GM21423 (cell line): Measurements from ENCODE around the gene DHRS12.
A peak's percentile ranks its signal among the peaks of the same experiment; 100 is the strongest.

Source experiments
- ATAC-seq: cut with Tn5 transposase; IDR thresholded peaks from one replicate; pipeline ENCODE4 v1.9.1; 2021; ENCODE audit warnings: mild to moderate bottlenecking, moderate library complexity; ENCODE audit not compliant: unreplicated experiment

DHRS12 gene

DNA sequence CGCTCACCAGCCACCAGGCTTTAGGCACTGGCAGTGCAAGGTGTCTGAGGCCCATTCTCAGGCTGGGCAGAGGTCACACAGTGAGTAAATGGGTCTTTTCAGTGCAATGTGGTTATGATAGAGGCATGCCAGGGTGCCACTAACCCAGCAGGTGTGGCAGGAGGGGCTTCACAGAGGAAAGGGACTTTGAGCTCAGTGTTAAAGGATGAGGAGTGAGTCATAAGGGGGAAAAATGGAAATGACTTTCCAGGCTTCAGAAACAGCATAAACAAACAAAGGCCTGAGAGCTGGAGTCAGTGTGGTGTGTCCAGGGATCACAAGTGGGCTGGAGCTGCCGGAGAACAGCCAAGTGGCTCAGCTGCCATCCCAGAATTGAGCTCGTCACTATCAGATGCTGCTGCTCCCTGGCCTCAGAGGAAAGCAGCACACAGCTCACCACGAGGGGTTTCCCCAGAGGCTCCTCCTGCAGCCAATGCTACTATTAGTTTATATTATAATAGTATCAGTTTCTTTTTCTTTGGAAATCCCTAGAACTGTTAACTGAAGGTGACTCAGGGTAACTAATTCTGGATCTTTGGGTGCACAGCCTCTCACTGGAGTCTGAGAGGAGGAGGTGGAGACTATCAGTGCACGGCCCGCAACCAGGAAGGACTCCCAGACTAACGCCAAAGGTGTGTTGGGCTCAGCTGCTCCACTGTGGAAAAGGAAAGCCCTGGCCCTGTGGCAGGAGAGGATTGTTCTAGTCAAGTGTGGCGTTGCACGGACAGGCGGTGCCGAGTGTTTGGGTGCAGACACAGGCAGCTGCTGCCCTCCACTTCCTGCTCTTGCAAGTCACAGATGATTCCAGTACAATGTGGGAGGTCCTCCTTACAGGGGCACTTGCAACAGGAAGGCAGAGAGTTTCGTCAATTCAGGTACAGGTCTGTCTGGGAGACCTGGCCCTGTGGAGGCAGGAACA, 39.5 kb downstream of the DHRS12 start:
- ATAC-seq, result peak; percentile 80

DNA sequence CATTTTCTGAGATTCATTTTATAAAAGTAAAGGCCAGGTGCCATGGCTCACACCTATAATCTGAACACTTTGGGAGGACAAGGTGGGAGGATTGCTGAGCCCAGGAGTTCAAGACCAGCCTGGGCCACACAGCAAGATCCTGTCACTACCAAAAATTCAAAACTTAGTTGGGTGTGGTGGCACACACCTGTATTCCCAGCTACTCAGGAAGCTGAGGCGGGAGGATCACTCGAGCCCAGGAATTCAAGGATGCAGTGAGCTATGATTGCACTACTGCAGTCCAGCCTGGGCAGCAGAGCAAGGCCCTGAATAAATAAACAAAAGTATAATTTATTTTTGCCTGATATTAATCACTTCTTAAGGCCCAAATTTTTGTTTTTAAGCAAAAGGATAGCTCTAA, 40.5 kb downstream of the DHRS12 start:
- ATAC-seq, result no peak

DNA sequence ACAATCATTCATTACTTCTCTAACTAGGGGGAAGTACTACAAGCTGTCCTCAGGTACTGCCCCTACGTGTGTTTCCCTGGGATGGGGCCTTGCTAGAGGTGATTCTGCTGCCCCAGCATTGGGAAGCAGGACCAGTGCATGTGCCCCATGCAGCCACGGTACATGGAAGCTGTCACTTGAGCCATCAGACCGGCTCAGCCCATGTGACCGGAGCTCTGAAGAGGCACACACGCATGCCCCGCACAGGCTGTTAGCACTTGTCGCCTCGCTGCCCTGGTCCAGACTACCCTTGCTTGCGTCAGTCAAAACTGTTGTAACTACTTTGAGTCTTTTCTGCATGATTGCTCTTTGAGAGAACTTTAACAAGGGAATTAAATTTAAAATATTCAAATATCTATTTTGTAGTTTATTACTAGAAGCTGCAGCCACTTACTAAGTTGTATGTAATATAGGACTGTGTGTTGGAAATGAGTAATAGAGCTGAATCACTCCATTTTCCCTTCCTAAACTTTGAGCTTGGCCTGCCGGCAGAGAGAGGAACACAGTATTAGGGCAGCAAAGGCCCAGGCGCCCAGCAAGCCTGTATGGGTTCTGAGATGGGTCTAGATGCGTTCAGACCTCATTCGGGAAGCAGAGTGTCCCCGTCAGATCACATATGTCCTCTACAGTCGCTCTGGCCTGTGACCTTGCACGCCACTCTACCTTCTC, 42.2 kb downstream of the DHRS12 start:
- ATAC-seq, result no peak

DNA sequence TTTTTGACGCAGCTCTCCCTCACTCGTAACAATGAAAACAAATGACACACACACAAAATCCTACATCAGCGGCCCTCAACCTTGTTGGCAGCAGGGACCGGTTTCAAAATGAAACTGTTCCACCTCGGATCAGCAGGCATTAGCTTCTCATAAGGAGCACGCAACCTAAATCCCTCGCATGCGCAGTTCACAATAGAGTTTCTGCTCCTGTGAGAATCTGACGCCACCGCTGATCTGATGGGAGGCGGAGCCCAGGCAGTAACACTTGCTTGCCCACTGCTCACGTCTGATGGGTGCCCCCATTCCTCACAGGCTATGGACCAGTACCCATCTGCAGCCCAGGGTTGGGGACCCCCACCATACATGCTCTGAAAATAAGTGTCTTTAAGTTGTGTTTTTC, 43.4 kb downstream of the DHRS12 start:
- ATAC-seq, result no peak

DNA sequence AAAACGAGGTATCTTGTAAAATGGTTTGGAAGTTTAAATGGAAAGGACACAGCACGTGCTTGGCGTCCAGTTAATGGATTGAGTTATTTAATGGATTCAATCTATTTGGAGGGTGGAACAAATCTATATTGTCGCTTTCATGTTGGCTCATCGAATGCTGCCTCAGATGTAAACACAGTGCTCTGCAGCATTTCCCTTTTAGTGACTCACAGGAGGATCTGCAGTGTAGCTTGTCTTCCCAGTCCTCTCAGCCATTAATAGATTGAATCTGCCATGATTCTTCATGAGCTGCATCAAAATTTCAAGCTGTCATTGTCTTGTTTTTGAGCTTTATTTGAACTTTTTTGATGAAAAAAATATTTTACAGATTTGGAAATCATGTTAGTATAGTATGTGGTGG, 44.7 kb downstream of the DHRS12 start:
- ATAC-seq, result no peak

DNA sequence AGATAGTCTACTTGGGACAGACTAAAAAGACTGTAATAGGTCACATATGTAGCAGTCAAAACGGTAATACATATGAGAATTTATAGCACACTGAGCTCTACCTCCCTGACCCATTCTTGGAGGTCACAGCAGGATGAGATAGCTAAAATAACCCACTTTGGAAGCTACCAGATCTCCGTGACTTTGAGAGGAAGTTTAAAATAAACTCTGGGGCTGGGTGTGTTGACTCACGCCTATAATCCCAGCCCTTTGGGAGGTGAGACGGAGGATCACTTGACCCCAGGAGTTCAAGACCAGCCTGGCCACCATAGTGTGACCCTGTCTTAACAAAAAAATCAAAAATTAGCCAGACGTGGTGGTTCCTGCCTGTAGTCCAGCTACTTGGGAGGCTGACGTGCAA, 45.3 kb downstream of the DHRS12 start:
- no peak for ATAC-seq

DNA sequence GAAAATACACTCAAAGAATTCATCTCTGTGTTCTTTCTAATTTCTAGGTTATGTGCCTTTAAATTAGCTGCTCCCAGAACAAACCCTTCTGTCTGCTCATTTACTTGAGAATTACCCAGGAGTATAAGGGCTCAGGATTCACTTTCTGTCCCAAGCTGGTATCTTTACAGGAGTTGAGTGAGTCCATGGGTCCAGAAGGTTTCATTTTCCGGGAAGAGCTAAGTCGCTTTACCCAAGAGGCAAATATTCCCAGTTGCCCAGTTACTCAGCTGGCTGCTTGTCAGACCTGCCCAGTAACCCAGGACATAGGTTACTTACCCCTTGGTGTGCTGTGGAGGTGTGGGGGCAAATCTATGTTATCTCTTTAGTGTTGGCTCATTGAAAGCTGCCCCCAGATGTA, 47.3 kb downstream of the DHRS12 start:
- ATAC-seq, result no peak

DNA sequence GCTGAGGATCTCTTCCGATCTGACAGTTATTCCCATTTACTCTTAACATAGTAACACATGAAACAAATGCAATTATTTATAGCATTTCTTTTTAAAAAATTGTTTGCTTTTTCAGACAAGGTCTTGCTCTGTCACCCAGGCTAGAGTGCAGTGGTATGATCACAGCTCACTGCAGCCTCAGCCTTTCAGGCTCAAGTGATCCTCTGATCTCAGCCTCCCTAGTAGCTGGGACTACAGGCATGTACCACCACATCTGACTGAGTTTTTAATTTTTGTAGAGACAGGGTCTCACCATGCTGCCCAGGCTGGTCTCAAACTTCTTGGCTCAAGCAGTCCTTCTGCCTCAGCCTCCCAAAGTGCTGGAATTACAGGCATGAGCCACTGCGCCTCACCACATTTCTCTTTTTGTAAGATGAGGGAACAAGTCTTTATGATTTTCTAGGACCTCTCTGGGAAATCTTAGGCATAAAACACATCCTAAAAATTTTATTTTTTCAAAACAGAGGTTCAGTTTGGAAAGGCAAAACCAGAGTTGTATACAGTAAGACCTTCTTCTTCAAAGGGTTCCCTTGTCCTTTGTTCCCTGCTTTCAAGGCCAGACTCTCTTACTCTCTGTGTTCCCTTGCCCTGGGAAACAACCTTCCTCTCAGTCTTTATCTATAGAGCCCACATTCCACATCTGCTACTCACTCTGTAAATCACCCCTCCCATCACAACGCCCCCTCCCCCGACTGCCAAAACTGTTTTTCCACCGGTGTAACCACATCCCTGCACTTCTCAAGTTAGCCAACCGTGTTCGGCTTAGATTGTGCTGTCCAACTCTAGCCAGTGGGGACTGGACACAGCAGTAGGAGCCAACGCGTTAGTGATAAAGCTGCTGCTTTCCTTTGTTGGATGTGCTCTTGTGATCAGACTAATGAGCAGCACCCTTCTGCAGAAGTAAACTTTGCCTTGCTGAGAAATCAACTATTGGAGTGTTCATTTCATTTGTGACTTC, 56.2 kb downstream of the DHRS12 start:
- ATAC-seq, result no peak

DNA sequence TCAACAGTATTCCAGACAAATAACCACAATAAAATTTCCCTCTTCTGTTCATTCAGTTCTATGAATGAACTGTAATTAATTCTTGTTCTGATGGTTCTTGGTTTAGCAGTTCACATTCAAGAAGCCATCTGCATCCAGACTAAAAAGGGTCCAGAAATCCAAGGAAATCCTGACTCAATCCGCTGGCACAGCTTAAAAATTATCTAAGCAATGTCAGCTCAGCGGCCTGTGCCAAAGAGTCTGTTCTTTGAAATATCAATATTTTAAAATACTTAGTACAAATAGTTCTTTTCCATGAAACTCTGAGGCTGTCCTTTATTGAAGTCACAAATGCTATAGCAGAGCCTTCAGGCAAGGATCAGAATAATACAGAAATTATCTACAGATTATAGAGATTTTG, 57.2 kb downstream of the DHRS12 start:
- ATAC-seq, result no peak

DNA sequence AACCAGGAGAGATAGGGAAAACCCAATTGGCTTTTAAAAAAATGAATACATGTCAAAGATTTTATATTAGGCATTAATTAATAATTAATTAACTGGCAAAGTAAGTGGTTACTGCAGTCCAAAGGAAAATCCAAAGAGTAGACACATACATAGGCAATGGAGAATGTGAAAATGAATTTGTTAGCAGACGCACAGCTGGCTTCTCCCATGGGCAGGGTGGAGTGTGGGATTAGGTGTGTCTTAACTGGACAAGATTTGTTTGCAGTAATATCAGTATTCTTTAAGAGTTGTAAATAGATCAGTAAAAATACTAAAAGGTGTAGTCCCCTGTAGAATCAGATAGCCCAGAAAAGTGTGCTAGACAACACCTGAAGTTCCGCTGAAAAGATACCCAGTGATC, 58.7 kb downstream of the DHRS12 start:
- ATAC-seq, result no peak

DNA sequence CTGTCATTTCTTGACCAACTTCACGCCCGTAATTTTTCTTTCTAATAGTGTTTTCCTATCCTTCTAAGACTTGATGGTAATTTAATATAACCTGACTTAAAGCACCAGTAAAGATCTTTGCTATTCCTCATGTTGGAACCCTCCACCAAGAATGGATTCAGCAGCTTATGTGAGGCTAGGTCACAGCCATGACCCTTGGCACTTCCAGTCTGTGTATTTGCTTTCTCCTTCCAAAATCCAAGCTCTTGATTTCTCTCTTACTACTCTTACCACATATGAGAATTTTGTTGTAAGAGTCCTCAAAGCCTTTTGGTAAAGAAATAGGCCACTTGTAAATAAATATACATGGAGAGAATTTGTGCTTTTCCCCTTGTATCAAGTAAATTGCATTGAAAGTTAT, 61.4 kb downstream of the DHRS12 start:
- ATAC-seq, result no peak

DNA sequence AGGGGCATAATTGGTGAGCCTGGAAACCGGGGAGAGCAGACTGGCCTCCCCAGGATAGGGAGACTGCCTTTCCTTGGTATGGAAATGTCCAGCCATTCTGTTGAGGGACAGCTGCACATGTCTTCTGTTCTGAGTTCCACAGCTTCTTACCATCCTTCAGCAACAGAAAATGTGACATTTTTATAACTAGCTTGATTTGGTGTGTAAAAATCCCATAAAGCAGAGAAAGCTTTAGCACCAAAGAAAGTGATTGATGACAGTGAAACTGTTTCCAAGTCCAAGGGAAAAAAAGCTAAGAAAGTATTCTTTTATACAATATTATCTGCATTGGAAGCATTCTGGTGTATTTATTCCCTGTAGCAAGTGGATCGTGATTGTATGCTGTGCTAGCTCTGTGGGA, 61.9 kb downstream of the DHRS12 start:
- ATAC-seq, result no peak

DNA sequence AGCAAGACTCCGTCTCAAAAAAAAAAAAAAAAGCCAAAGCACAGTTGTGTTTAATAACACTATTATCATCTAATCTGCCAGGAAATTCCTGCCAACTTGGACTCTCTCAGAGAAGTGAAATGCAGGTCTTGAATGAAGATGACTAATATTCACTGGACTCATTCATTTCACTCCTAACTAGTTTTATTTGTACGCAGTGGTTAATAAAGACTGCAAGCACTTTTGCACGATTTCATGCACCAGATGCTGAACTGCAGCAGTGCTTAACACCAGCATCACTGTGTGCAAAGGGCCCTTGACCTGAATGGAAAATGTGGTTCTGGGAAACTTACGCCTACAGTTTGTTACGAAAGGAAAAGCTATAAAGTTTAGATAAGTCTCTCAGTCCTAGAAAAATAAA, 63.3 kb downstream of the DHRS12 start:
- ATAC-seq, result no peak

DNA sequence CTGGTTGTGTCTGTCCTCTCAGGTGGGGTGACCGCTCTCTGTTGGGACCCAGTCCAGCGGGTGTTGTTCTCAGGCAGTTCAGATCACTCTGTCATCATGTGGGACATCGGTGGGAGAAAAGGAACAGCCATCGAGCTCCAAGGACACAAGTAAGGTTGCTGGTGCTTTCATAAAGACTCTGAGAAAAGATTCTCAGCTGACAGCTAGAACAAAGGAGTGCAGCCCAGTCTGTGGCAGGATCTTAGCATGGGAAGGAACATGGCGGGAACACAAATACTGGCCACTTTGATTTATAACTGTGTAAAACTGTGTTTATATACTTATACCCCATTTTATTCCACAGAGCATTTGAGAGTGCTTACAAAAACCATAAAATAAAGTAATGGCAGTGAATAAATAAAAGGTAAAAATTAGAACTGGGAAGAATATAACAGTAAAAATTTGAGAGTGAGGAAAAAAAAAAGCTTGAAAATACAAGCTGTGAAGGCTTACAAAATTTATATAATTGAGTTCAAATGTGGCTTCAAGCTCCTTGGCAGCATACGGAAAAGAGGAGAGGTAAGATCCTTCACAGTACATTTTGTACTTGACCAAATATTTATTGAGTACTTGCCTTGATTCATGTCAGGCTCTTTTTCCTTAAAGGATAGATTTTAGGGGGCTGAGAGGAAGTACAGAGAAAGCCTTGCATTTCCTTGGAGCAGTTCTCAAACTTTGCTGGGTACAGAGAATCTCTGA, 64.8 kb downstream of the DHRS12 start:
- ATAC-seq, result no peak

DNA sequence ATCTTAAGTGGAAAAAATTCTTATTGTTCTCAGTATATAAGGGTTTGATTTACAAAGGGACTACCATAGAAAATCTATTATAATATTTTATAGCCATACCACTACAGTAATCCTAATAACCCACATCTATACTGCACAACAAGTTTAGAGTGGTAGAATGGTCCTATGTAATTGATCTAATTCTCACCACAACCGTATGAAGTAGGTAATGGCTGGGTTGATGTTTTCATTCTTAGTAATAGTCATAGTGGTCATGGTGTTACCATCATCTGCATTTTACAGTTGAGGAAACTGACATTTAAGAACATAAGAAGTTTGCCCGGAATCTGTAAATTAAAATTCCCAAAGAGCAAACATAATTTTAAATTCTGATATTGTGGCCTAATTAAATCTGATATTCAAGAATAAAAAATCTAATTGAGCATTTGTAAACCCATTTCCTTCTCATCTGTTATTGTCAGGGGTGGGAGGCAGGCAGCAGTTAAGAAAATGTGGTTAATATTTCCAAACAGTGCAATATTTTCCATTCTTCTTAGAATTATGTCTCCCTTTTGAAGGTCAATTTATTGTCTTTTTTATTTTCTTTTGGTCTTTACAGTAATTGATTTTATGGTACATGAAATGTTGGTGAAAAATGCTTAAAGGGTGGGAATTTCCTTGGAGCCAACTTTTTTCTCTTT, 65.6 kb downstream of the DHRS12 start:
- no peak for ATAC-seq

DNA sequence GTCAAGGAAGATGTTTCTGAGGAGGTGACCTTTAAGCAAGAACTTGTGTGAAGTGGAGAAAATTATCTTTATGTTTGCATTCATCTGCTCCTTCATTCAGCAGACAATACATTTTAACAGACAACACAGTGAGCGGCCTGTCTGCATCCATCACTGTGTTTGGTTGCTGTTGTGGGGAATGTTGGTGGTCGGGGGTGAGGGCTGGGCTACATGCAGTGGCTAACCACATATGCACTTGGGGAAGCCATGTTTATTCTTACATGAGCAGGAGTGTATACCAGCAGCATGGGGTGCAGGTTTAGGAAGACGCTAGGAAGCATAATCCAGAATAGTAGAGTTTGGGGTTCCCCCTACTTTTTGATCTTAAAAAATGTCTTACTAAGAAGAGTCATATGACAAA, 66.4 kb downstream of the DHRS12 start:
- ATAC-seq, result no peak

DNA sequence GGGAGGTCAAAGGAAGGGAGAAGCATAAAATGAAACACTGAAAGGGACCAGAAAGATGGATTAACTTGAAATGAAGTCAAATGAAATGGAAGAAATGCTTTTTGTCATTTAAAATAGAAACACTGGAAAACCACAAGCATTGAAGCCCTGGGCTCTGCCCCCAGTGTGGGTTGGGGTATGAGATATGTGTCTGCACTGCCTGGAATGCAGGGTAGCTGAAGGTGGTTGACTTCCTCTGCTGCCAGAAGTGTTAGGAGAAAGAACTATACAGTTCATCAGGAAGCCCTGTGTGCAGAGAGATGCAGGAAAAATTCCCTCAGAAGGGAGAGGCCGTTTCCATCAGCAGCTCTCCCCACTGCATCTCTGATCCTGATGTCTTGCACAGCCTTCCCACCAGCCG, 69.2 kb downstream of the DHRS12 start:
- no peak for ATAC-seq

DNA sequence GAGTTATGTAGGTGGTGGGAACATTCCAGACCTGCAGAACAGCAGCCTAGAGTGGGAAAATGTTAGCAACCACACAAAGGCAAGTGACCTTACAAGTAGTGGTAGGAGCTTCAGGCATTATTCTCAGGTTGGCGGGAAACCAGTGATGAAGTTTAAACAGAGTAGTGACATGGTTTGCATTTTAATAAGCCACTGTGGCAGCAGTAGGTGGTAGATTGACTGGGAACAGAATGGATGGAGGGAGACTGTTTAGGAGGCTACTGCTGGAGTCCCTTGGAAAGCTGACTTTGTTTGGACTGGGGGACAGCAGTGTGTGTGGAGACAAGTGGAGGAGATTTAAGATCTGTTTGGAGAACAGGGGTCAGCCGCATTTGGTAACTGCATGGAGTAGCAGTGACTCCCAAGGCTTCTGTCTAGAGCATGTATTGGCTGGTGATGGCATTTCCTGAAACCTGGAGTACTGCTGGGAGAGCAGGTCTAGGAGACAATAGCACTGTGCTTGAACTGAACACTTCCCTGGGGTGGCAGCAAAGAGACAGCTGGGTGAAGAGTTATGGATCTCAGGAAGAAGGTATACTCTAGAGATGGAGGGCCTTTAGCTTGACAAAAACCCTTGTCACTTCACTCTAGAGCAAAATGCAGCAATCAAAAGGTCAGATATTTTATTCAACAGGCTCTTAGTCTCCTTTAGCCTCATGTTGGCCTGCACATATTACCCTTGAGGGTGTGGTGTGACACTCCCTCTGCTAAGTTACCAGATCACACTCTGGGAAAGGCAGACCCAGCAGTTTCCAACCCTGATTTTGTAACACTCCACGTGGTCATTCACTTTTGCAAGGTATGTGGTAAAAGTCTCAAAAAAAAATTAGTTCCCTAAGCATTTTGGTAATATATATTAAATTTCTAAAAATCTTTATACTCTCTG, 70.3 kb downstream of the DHRS12 start:
- ATAC-seq, result no peak

DNA sequence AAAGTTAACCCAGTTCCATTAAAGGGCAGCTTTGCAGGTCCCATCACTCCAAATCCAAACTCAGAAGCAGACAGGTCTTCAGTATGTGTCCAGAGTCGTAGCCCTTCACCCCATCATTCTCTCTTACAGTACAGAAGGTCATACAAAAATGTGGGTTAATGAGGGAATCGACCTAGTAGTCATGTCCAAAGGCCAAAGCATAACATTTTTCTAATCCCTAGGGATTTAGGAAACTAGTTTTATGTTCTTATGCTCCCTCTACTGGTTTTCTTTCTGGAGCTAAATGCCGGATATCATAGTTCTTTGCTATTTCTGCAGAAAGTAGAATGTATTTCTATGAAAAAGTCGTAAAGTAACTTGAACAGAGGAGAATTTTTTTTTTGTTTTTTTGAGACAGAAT, 72.2 kb downstream of the DHRS12 start:
- ATAC-seq, result no peak
